HCT116 (cell line): ENCODE results near the gene KRTAP10-11. TPM values are rescaled to one million over a fixed set of nuclear protein-coding genes. Genes with fewer than 3 reads are reported as not detected.
"Not testable (repeated sequence)": the region's sequence is repeated elsewhere in the genome, so short reads cannot be mapped to it uniquely, and the experiment has no call there.

Source experiments
- ATAC-seq: fragments of 200-7000 bp; cut with Tn5 transposase; 2 replicates; pipeline ENCODE4 v1.9.1; 2020; ENCODE audit warnings: mild to moderate bottlenecking, moderate library complexity
- BruUV-seq: library from RNA; stranded (reverse); fragments of 400-500 nt; replicated peaks from 2 replicates; lab custom pipeline; 2021; lab: Mats Ljungman, UMichigan
- CTCF ChIA-PET: fragments of 300-600 bp; sonication (Branson Sonifier 250); formaldehyde crosslinking; loops from one replicate; lab custom pipeline; 2021; ENCODE audit warnings: antibody characterized with exemption; lab: Charles Lee
- POLR2A ChIA-PET: fragments of 300-600, 350-600 bp; sonication (Branson Sonifier 250); formaldehyde crosslinking; loops from one replicate; lab custom pipeline; 2021; ENCODE audit warnings: antibody characterized with exemption; lab: Charles Lee
- RAD21 ChIA-PET, 2 experiments: fragments of 300-600 bp; sonication (Branson Sonifier 250); formaldehyde crosslinking; loops; one replicate each; lab custom pipeline; 2023; ENCODE audit warnings: low total read pairs in 2 of 2; ENCODE audit not compliant: uncharacterized antibody in 2 of 2, unreplicated experiment in 2 of 2, low non-redundant PET in 1 of 2; lab: Charles Lee
- DNase-seq: peaks from one replicate; pipeline ENCODE4 v3.0.0-alpha.2; 2010; ENCODE audit warnings: low read depth, low spot score
- H2AFZ ChIP-seq: fragments of 200-600 bp; shearing (Covaris generic), sonication (generic); 2 replicates; pipeline ENCODE4 v1.6.1; 2017; ENCODE audit warnings: low read depth, mixed run types, mixed read lengths, antibody characterized with exemption, low read length; ENCODE audit not compliant: poor library complexity, severe bottlenecking
- H3K27ac ChIP-seq: 2 replicates; pipeline ENCODE4 v1.5.1; 2012; ENCODE audit warnings: low read depth, low read length
- H3K27me3 ChIP-seq: fragments of 200-600 bp; sonication (generic); 2 replicates; pipeline ENCODE4 v1.6.1; 2016; ENCODE audit warnings: mixed run types, low read length, mixed read lengths; ENCODE audit not compliant: insufficient read depth
- H3K36me3 ChIP-seq, 2 experiments: fragments of 200-500 bp in 1 of 2; fragments of 200-600 bp in 1 of 2; sonication (Bioruptor generic) in 1 of 2; sonication (generic) in 1 of 2; 2 replicates each; pipeline versions ENCODE4 v1.5.1 to v1.6.1; 2014 to 2016; ENCODE audit warnings: low read length in 2 of 2, inconsistent platforms in 1 of 2, mixed read lengths in 1 of 2, mixed run types in 1 of 2; ENCODE audit not compliant: insufficient read depth in 2 of 2, control insufficient read depth in 1 of 2
- H3K4me1 ChIP-seq, 2 experiments: fragments of 200-600 bp in 1 of 2; sonication (generic) in 1 of 2; 2 replicates each; pipeline versions ENCODE4 v1.5.1 to v1.6.1; 2012 to 2017; ENCODE audit warnings: low read length in 2 of 2, inconsistent platforms in 1 of 2, mild to moderate bottlenecking in 1 of 2, mixed read lengths in 1 of 2, mixed run types in 1 of 2, moderate library complexity in 1 of 2; ENCODE audit not compliant: insufficient read depth in 2 of 2, control insufficient read depth in 1 of 2
- H3K4me2 ChIP-seq: fragments of 200-600 bp; sonication (generic); 2 replicates; pipeline ENCODE4 v1.6.1; 2017; ENCODE audit warnings: mixed run types, low read length, mixed read lengths
- H3K4me3 ChIP-seq, 2 experiments: fragments of 200-600 bp in 1 of 2; sonication (generic) in 1 of 2; replicated peaks in 1 of 2; 2 replicates each; pipeline ENCODE4 v1.5.1; 2011 to 2016; ENCODE audit warnings: low read length in 2 of 2, control low read depth in 1 of 2, low read depth in 1 of 2, mild to moderate bottlenecking in 1 of 2, mixed read lengths in 1 of 2, mixed run types in 1 of 2
- H3K79me2 ChIP-seq: fragments of 200-600 bp; sonication (generic); 2 replicates; pipeline ENCODE4 v1.6.1; 2017; ENCODE audit warnings: mild to moderate bottlenecking, mixed run types, low read length, moderate library complexity, mixed read lengths; ENCODE audit not compliant: insufficient read depth
- H3K9ac ChIP-seq: fragments of 200-600 bp; sonication (generic); 2 replicates; pipeline ENCODE4 v1.6.1; 2016; ENCODE audit warnings: low read length, mixed read lengths
- H3K9me2 ChIP-seq: fragments of 200-600 bp; sonication (generic), shearing (Covaris generic); 2 replicates; pipeline ENCODE4 v1.6.1; 2017; ENCODE audit warnings: mixed run types, mild to moderate bottlenecking, moderate library complexity; ENCODE audit not compliant: insufficient read depth
- H3K9me3 ChIP-seq, 2 experiments: fragments of 200-500 bp in 1 of 2; fragments of 200-600 bp in 1 of 2; sonication (Bioruptor generic) in 1 of 2; sonication (generic) in 1 of 2; 2 replicates each; pipeline ENCODE4 v1.6.1; 2014 to 2017; ENCODE audit warnings: low read length in 2 of 2, mixed read lengths in 2 of 2, inconsistent platforms in 1 of 2, low read depth in 1 of 2, mild to moderate bottlenecking in 1 of 2, mixed run types in 1 of 2, moderate library complexity in 1 of 2; ENCODE audit not compliant: control insufficient read depth in 1 of 2, insufficient read depth in 1 of 2
- H4K20me1 ChIP-seq: fragments of 200-600 bp; sonication (generic), shearing (Covaris generic); 2 replicates; pipeline ENCODE4 v1.6.1; 2017; ENCODE audit warnings: mixed run types, mild to moderate bottlenecking, moderate library complexity; ENCODE audit not compliant: insufficient read depth
- EZH2 ChIP-seq: fragments of 200-600 bp; sonication (generic); IDR thresholded peaks from 2 replicates; pipeline ENCODE4 v1.6.1; 2017; ENCODE audit warnings: antibody characterized with exemption, mixed run types
- EZH2phosphoT487 ChIP-seq: fragments of 200-600 bp; IDR thresholded peaks from 2 replicates; pipeline ENCODE4 v1.6.1; 2018; ENCODE audit warnings: antibody characterized with exemption, borderline replicate concordance
- intact Hi-C: fragments of 100-400 bp; cut with micrococcal nuclease; formaldehyde crosslinking; loops from 2 replicates; pipeline ENCODE4 v1.10.0; 2022
- total RNA-seq: library from RNA; stranded (reverse); gene quantifications from one replicate; pipeline ENCODE4 v1.2.1, GENCODE V29; 2021; ENCODE audit not compliant: unreplicated experiment
- TF ChIP-seq, protein P1 (sequence below): IDR thresholded peaks from 2 replicates; pipeline ENCODE4 v1.6.1; 2011; ENCODE audit warnings: mild to moderate bottlenecking, low read length, moderate library complexity; ENCODE audit not compliant: insufficient replicate concordance; ENCODE audit errors: extremely low read depth

Gene KRTAP10-11
- total RNA-seq, 1 experiment from 2014 or later, result not detected

DNA sequence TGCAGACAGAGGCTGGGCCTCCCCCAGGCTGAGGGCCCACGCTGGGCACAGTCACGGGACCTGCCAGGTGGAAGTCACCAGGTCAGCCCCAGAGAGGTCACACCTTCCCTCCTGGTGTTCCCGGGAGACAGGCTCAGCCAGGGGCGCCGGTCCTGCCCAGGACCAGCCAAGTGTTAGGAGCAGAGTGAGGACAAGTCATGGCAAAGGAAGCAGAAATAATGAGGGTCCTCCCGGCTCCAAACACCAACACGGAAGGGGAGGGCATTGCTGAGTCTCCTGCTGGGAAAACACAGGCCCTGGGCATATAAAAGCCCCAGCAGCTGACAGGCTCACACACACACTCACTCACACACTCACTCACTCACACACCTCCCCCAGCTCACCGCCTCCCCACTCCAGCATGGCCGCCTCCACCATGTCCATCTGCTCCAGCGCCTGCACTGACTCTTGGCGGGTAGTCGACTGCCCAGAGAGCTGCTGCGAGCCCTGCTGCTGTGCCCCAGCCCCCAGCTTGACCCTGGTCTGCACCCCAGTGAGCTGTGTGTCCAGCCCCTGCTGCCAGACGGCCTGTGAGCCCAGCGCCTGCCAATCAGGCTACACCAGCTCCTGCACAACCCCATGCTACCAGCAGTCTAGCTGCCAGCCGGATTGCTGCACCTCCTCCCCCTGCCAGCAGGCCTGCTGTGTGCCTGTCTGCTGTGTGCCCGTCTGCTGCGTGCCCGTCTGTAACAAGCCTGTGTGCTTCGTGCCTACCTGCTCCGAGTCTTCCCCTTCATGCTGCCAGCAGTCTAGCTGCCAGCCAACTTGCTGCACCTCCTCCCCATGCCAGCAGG, 9.0 kb upstream of the KRTAP10-11 start, which contains the start of gene KRTAP10-10:
Gene KRTAP10-10, plus strand, starts transcription at position 339 of the 833 bp plus-strand sequence. Its CDS starts 62 bp downstream, at position 401.
- Histone ChIP-seq H4K20me1 (no peaks in the 10 kb centered on the region), H3K4me2 (no peak within 1 kb of the TSS), H3K27ac (no peak within 1 kb of the TSS), H3K9me2 (no peaks in the 10 kb centered on the region), H3K36me3 (no peaks in the 10 kb centered on the region), H3K27me3 (peaks cover 6% of the 10 kb centered on the region; the same call in 1 of the 2 replicates), H3K4me3 (no peak within 1 kb of the TSS), H3K9ac (no peak within 1 kb of the TSS), H3K9me3 (no peaks in the 10 kb centered on the region), H2AFZ (no peak within 1 kb of the TSS), H3K4me1 (no peaks in the 10 kb centered on the region), H3K79me2 (no peaks in the 10 kb centered on the region)
- TF ChIP-seq EZH2 (no peak), EZH2phosphoT487 (no peak)
- TF ChIP-seq, protein P1, sequence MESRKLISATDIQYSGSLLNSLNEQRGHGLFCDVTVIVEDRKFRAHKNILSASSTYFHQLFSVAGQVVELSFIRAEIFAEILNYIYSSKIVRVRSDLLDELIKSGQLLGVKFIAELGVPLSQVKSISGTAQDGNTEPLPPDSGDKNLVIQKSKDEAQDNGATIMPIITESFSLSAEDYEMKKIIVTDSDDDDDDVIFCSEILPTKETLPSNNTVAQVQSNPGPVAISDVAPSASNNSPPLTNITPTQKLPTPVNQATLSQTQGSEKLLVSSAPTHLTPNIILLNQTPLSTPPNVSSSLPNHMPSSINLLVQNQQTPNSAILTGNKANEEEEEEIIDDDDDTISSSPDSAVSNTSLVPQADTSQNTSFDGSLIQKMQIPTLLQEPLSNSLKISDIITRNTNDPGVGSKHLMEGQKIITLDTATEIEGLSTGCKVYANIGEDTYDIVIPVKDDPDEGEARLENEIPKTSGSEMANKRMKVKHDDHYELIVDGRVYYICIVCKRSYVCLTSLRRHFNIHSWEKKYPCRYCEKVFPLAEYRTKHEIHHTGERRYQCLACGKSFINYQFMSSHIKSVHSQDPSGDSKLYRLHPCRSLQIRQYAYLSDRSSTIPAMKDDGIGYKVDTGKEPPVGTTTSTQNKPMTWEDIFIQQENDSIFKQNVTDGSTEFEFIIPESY, result no peak
- intact Hi-C loops, result no loop called here
- DNase-seq, result no peak
- BruUV-seq, result no TSS peak
- POLR2A ChIA-PET, result no interaction called here
- RAD21 ChIA-PET, result no interaction called here
- no peak for ATAC-seq
- CTCF ChIA-PET, result no interaction called here

DNA sequence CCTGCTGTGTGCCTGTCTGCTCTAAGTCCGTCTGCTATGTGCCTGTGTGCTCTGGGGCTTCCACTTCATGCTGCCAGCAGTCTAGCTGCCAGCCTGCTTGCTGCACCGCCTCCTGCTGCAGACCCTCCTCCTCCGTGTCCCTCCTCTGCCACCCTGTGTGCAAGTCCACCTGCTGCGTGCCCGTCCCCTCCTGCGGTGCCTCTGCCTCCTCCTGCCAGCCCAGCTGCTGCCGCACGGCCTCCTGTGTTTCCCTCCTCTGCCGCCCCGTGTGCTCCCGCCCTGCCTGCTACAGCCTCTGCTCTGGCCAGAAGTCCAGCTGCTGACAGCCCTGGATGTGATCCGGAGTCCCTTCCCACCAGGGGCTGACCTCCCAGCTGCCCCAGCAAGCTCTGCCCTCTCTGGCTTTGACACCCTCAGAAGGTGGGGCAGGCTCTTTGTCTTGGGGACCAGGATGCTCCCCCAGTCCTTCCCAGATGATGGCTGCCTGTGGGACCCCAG, 8.3 kb upstream of the KRTAP10-11 start:
- BruUV-seq, H3K27me3 ChIP-seq, H3K27ac ChIP-seq, H3K4me3 ChIP-seq, H3K79me2 ChIP-seq, ATAC-seq, H3K4me1 ChIP-seq, H3K9ac ChIP-seq, H2AFZ ChIP-seq, RAD21 ChIA-PET, H4K20me1 ChIP-seq, H3K9me2 ChIP-seq, H3K36me3 ChIP-seq, H3K9me3 ChIP-seq, POLR2A ChIA-PET, intact Hi-C loops, DNase-seq, CTCF ChIA-PET, H3K4me2 ChIP-seq: not testable (repeated sequence)

DNA sequence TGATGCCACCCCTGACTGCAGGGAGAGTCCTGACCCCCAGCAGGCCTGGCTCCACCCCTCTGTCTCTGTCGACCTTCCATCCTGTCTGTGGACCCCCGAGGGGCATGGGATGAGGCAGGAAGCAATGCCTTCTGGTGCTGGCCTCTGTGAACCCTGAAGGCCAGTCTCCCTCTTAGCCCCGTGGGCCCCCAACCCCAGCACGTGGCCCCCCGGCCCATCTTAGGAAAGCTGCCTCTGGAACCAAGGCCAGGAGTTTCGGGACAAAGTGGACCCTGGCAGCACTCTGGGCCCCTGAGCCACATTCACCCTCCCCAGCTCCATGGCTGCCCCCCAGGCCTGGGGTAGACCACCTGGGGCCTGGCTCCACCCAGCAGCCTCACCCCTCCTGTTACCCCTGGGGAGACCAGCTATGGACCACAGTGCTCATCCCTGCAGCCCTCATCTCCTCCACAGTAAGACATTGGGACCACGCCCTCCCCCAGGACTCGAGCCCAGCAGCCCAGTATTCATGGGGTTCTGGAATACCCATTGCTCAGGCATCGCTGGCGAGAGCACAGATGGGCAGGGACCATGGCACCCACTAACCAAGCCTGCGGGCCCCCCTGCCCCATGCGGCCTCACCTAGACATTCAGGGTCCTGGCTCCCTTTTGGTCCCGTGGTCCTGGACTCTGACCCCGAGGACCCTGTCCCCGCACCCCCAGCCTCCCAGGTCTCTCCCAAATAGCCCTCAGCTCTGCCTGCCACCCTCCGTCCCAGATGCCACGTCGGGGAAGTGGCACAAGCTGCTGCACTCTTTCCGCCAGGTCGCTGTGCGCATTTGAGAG, 7.5 kb upstream of the KRTAP10-11 start:
- intact Hi-C loops, CTCF ChIA-PET: not testable (repeated sequence)

More for the DNA sequence above, 7.5 kb upstream of the KRTAP10-11 start:
- H3K36me3 ChIP-seq, DNase-seq, H4K20me1 ChIP-seq, H3K79me2 ChIP-seq, H3K27ac ChIP-seq, ATAC-seq, H3K4me3 ChIP-seq, RAD21 ChIA-PET, H3K9me3 ChIP-seq, H3K9ac ChIP-seq, H3K9me2 ChIP-seq, POLR2A ChIA-PET, H3K4me2 ChIP-seq, H3K27me3 ChIP-seq, BruUV-seq, H3K4me1 ChIP-seq, H2AFZ ChIP-seq: not testable (repeated sequence)
